CD14-positive monocyte (primary cell): ENCODE results near the gene SS18L1. TPM values are rescaled to one million over a fixed set of nuclear protein-coding genes. Genes with fewer than 3 reads are reported as not detected.

Experiments used
- DNase-seq, 3 donors: peaks; one replicate each; pipeline ENCODE4 v3.0.0-alpha.2; 2011 to 2022
- H2AFZ ChIP-seq: 2 replicates; pipeline ENCODE4 v1.6.0; 2012; ENCODE audit warnings: mild to moderate bottlenecking, low read depth, low read length, inconsistent platforms; ENCODE audit not compliant: insufficient read depth, poor library complexity, severe bottlenecking
- H3K27ac ChIP-seq, 2 donors: 1 replicate in 1 of 2; 2 replicates in 1 of 2; pipeline ENCODE4 v1.5.1; 2012 to 2013; ENCODE audit warnings: low read length in 2 of 2, control low read depth in 1 of 2, inconsistent platforms in 1 of 2, low read depth in 1 of 2, mild to moderate bottlenecking in 1 of 2
- H3K27me3 ChIP-seq, 2 donors: one replicate each; pipeline versions ENCODE4 v1.6.0 to v1.6.1; 2011 to 2013; ENCODE audit warnings: low read length in 2 of 2; ENCODE audit not compliant: control insufficient read depth in 2 of 2, insufficient read depth in 2 of 2
- H3K36me3 ChIP-seq, 2 donors: replicated peaks in 1 of 2; 1 replicate in 1 of 2; 2 replicates in 1 of 2; pipeline versions ENCODE4 v1.5.1 to v1.6.1; 2012 to 2013; ENCODE audit warnings: low read length in 2 of 2, control low read depth in 1 of 2, inconsistent platforms in 1 of 2, mild to moderate bottlenecking in 1 of 2; ENCODE audit not compliant: insufficient read depth in 2 of 2, control insufficient read depth in 1 of 2
- H3K4me1 ChIP-seq, 2 donors: 1 replicate in 1 of 2; 2 replicates in 1 of 2; pipeline versions ENCODE4 v1.5.1 to v1.6.1; 2012 to 2013; ENCODE audit warnings: low read length in 2 of 2, control low read depth in 1 of 2, inconsistent platforms in 1 of 2, mild to moderate bottlenecking in 1 of 2, moderate library complexity in 1 of 2; ENCODE audit not compliant: insufficient read depth in 2 of 2, control insufficient read depth in 1 of 2
- H3K4me2 ChIP-seq: replicated peaks from 2 replicates; pipeline ENCODE3; 2012; ENCODE audit warnings: low read length, moderate library complexity, mild to moderate bottlenecking; ENCODE audit not compliant: poor library complexity, severe bottlenecking; ENCODE audit errors: extremely low read depth
- H3K4me3 ChIP-seq, 3 experiments: fragments of 200-600 bp in 1 of 3; sonication (generic) in 1 of 3; replicated peaks in 1 of 3; 1 replicate in 2 of 3; 2 replicates in 1 of 3; pipeline ENCODE4 v1.5.1; 2011 to 2013; ENCODE audit warnings: low read length in 3 of 3, mild to moderate bottlenecking in 3 of 3, control low read depth in 2 of 3, low read depth in 2 of 3, inconsistent platforms in 1 of 3, moderate library complexity in 1 of 3
- H3K79me2 ChIP-seq: 2 replicates; pipeline ENCODE4 v1.6.0; 2012; ENCODE audit warnings: mild to moderate bottlenecking, control low read depth, inconsistent platforms, low read length, moderate library complexity; ENCODE audit not compliant: insufficient read depth
- H3K9ac ChIP-seq: 2 replicates; pipeline ENCODE4 v1.6.0; 2017; ENCODE audit warnings: low read length, mild to moderate bottlenecking; ENCODE audit not compliant: insufficient read depth, poor library complexity, severe bottlenecking
- H3K9me3 ChIP-seq, 2 donors: replicated peaks in 1 of 2; 1 replicate in 1 of 2; 2 replicates in 1 of 2; pipeline versions ENCODE4 v1.5.1 to v1.6.1; 2012 to 2013; ENCODE audit warnings: low read length in 2 of 2, control low read depth in 1 of 2; ENCODE audit not compliant: control insufficient read depth in 1 of 2, insufficient read depth in 1 of 2
- H4K20me1 ChIP-seq: 2 replicates; pipeline ENCODE4 v1.6.0; 2012; ENCODE audit warnings: mild to moderate bottlenecking, low read length, control low read depth, moderate library complexity; ENCODE audit not compliant: insufficient read depth
- H3K27ac Mint-ChIP-seq, 7 donors: one replicate each; pipeline ENCODE4 v1.8.0; 2020; ENCODE audit warnings: mild to moderate bottlenecking in 7 of 7, mixed read lengths in 7 of 7, moderate library complexity in 6 of 7, inconsistent platforms in 2 of 7
- H3K27me3 Mint-ChIP-seq, 3 donors: one replicate each; pipeline ENCODE4 v1.8.0; 2021 to 2022; ENCODE audit warnings: low read depth in 3 of 3, mild to moderate bottlenecking in 3 of 3, mixed read lengths in 3 of 3, moderate library complexity in 3 of 3, inconsistent platforms in 1 of 3
- H3K36me3 Mint-ChIP-seq, 2 donors: one replicate each; pipeline ENCODE4 v1.8.0; 2020; ENCODE audit warnings: mixed read lengths in 2 of 2, inconsistent platforms in 1 of 2, mild to moderate bottlenecking in 1 of 2
- H3K4me1 Mint-ChIP-seq: one replicate; pipeline ENCODE4 v1.8.0; 2020; ENCODE audit warnings: mild to moderate bottlenecking, mixed read lengths
- H3K4me3 Mint-ChIP-seq, 2 donors: one replicate each; pipeline ENCODE4 v1.8.0; 2020; ENCODE audit warnings: mild to moderate bottlenecking in 2 of 2, mixed read lengths in 2 of 2, moderate library complexity in 1 of 2
- H3K9me3 Mint-ChIP-seq, 7 donors: one replicate each; pipeline ENCODE4 v1.8.0; 2020 to 2022; ENCODE audit warnings: mixed read lengths in 7 of 7, mild to moderate bottlenecking in 6 of 7, moderate library complexity in 6 of 7, inconsistent platforms in 2 of 7
- CTCF ChIP-seq: fragments of 200-600 bp; IDR thresholded peaks from one replicate; pipeline ENCODE4 v1.8.0; 2022; ENCODE audit warnings: antibody characterized with exemption, mild to moderate bottlenecking
- WGBS: methylation state at CpG from one replicate; pipeline ENCODE4 v1.1.5; 2013; ENCODE audit warnings: missing lambda C conversion rate; ENCODE audit not compliant: insufficient coverage; 5-methylcytosine and 5-hydroxymethylcytosine counted together
- intact Hi-C, 2 donors: fragments of 100-400 bp; cut with micrococcal nuclease; formaldehyde crosslinking; loops; one replicate each; pipeline versions ENCODE4 v1.15.0 to v1.15.1; 2023
- polyA plus RNA-seq, 3 donors: library from polyadenylated mRNA; depleted of rRNA in 1 of 3; unstranded in 2 of 3; stranded (reverse) in 1 of 3; fragments of 300-500 nt in 2 of 3; fragments of >200 nt in 1 of 3; fragmentation: Illumina TruSeq in 2 of 3; gene quantifications; 1 replicate in 2 of 3; 2 replicates in 1 of 3; pipeline ENCODE4 v1.2.3, GENCODE V29; 2012 to 2021

SS18L1 gene
- polyA plus RNA-seq, 3 donors, result 0.75 to 16.5 (median 1.1) TPM

- Mint-ChIP-seq H3K4me1 (no peaks in the 10 kb centered on the region), H3K36me3 (peaks cover 52 to 77% of the 10 kb centered on the region in 2 donors), H3K4me3 (no peak overlapping the region), H3K9me3 (no peaks in the 10 kb centered on the region), H3K27me3 (peaks cover 0 to 3% (median 0%) of the 10 kb centered on the region in 3 donors), H3K27ac (no peak overlapping the region)
- Histone ChIP-seq H3K79me2 (no peaks in the 10 kb centered on the region), H3K36me3 (peaks cover 49 to 66% of the 10 kb centered on the region in 2 donors), H3K4me1 (no peaks in the 10 kb centered on the region), H3K9ac (no peak overlapping the region), H3K27me3 (no peaks in the 10 kb centered on the region), H3K27ac (no peak overlapping the region), H3K9me3 (no peaks in the 10 kb centered on the region), H3K4me2 (no peak overlapping the region), H2AFZ (no peak overlapping the region), H4K20me1 (no peaks in the 10 kb centered on the region), H3K4me3 (no peak overlapping the region)
- intact Hi-C loops, result no loop called here
- no peak for DNase-seq
- WGBS, result 93% methylated on average over 37 of the region's 38 CpGs
- no peak for TF ChIP-seq CTCF
Observed at GRCh38 chr20:62201173-62202082, 57.9 kb downstream of the SS18L1 start.

GRCh38 chr20:62202083-62202395 is 58.5 kb downstream of the SS18L1 start:
- no peak overlapping the region for H3K4me3 Mint-ChIP-seq
- H3K9me3 Mint-ChIP-seq, result no peaks in the 10 kb centered on the region
- H3K4me1 Mint-ChIP-seq, result no peaks in the 10 kb centered on the region
- Histone ChIP-seq H3K9me3 (no peaks in the 10 kb centered on the region), H2AFZ (no peak overlapping the region), H3K27ac (no peak overlapping the region), H3K4me1 (no peaks in the 10 kb centered on the region), H3K4me2 (no peak overlapping the region), H3K9ac (no peak overlapping the region), H3K27me3 (no peaks in the 10 kb centered on the region), H3K36me3 (peaks cover 49 to 63% of the 10 kb centered on the region in 2 donors), H3K79me2 (no peaks in the 10 kb centered on the region), H4K20me1 (no peaks in the 10 kb centered on the region), H3K4me3 (no peak overlapping the region)
- no peak for TF ChIP-seq CTCF
- peaks cover 0 to 1% (median 0%) of the 10 kb centered on the region in 3 donors for H3K27me3 Mint-ChIP-seq
- intact Hi-C loops, result no loop called here
- peaks cover 52 to 73% of the 10 kb centered on the region in 2 donors for H3K36me3 Mint-ChIP-seq
- no peak for DNase-seq
- H3K27ac Mint-ChIP-seq, result no peak overlapping the region
- WGBS, result 74% methylated on average over 3 of the region's 5 CpGs
